Measurements from ENCODE around the gene ZBTB40.

Gene ZBTB40

DNA sequence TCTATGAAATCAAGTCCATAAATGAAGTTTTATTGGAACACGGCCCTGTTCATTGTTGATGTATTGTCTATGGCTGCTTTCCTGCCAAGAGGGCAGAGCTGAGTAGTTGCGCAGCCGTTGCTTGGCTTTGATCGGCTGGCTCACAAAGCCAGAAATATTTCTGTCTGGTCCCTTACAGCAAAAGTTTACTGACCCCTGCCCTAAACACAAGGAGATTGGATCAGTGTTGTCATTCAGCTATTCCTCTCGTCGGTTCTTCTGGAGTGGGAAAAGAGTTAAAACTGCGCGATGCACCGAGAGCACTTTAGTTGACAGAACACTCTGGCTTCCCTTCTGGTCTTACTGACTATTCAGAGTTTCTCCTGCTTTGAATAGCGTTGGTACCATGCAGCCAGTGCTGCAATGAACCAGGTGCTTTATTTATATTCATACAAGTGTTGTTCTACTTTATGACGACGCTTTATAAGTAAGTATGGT lies 868 bp downstream of the ZBTB40 start:
- H3K79me2 ChIP-seq (ENCODE audit: insufficient read depth, low read length): peaks cover 30% of the 10 kb centered on the region
- no peaks in the 10 kb centered on the region for H4K20me1 ChIP-seq (ENCODE audit: insufficient read depth, low read length, poor library complexity, severe bottlenecking)
- peak overlapping the region; percentile 96 for H2AFZ ChIP-seq (ENCODE audit: low read length)
- H3K27me3 ChIP-seq (ENCODE audit: insufficient read depth, low read length, poor library complexity, severe bottlenecking): peaks cover 21% of the 10 kb centered on the region
- peak overlapping the region; percentile 88 for H3K4me2 ChIP-seq (ENCODE audit: low read depth, low read length, poor library complexity, severe bottlenecking)
- peak overlapping the region; percentile 78 for H3K9ac ChIP-seq (ENCODE audit: low read depth, low read length, poor library complexity, severe bottlenecking)
- H3K9me3 ChIP-seq (ENCODE audit: insufficient read depth, low read depth, low read length): no peaks in the 10 kb centered on the region
- no peaks in the 10 kb centered on the region for H3K9me2 ChIP-seq (replicated peaks; ENCODE audit: low read depth, low read length)
- H3K36me3 ChIP-seq (ENCODE audit: insufficient read depth, low read length): no peaks in the 10 kb centered on the region
- H3K4me1 ChIP-seq (ENCODE audit: insufficient read depth, low read length, poor library complexity, severe bottlenecking): peaks cover 32% of the 10 kb centered on the region
- no peak for TF ChIP-seq EZH2phosphoT487 (IDR thresholded peaks at IDR 0.05; ENCODE audit: borderline replicate concordance)
- TF ChIP-seq, protein P1, sequence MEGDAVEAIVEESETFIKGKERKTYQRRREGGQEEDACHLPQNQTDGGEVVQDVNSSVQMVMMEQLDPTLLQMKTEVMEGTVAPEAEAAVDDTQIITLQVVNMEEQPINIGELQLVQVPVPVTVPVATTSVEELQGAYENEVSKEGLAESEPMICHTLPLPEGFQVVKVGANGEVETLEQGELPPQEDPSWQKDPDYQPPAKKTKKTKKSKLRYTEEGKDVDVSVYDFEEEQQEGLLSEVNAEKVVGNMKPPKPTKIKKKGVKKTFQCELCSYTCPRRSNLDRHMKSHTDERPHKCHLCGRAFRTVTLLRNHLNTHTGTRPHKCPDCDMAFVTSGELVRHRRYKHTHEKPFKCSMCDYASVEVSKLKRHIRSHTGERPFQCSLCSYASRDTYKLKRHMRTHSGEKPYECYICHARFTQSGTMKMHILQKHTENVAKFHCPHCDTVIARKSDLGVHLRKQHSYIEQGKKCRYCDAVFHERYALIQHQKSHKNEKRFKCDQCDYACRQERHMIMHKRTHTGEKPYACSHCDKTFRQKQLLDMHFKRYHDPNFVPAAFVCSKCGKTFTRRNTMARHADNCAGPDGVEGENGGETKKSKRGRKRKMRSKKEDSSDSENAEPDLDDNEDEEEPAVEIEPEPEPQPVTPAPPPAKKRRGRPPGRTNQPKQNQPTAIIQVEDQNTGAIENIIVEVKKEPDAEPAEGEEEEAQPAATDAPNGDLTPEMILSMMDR (conservative IDR thresholded peaks at IDR 0.05; ENCODE audit: low read length): no peak
- H3K4me3 ChIP-seq (ENCODE audit: low read length, poor library complexity, severe bottlenecking): peak overlapping the region; percentile 98
- no peaks in the 10 kb centered on the region for H3F3A ChIP-seq (ENCODE audit: low read depth)

DNA sequence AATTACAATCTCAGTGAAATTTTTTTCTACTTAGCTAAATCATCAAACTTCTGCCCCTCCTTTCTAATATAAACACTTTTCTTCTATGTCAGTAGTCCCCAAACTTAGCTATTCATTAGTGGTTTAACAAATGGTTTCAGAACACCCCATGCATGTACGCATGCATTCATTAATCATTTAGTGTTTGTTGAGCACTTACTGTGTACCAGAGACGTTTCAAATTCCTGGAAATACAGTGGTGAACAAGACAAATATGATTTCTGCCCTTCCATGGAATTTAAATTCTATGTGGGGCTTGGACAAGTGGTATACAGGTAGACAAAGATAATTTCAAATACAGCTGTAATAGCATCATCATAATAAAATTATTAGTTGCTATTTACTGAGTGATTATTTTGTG lies 1.5 kb downstream of the ZBTB40 start:
- Histone ChIP-seq H3K9me2 (replicated peaks; ENCODE audit: low read depth, low read length) (no peaks in the 10 kb centered on the region), H3K4me2 (ENCODE audit: low read depth, low read length, poor library complexity, severe bottlenecking) (peak overlapping the region; percentile 88), H3K9me3 (ENCODE audit: insufficient read depth, low read depth, low read length) (no peaks in the 10 kb centered on the region), H3F3A (ENCODE audit: low read depth) (no peaks in the 10 kb centered on the region), H3K27me3 (ENCODE audit: insufficient read depth, low read length, poor library complexity, severe bottlenecking) (peaks cover 15% of the 10 kb centered on the region), H4K20me1 (ENCODE audit: insufficient read depth, low read length, poor library complexity, severe bottlenecking) (no peaks in the 10 kb centered on the region), H3K79me2 (ENCODE audit: insufficient read depth, low read length) (peaks cover 36% of the 10 kb centered on the region), H3K9ac (ENCODE audit: low read depth, low read length, poor library complexity, severe bottlenecking) (peak overlapping the region; percentile 78), H3K4me1 (ENCODE audit: insufficient read depth, low read length, poor library complexity, severe bottlenecking) (peaks cover 32% of the 10 kb centered on the region), H3K36me3 (ENCODE audit: insufficient read depth, low read length) (no peaks in the 10 kb centered on the region), H2AFZ (ENCODE audit: low read length) (no peak overlapping the region), H3K4me3 (ENCODE audit: low read length, poor library complexity, severe bottlenecking) (peak overlapping the region; percentile 98)
- TF ChIP-seq, protein P1 (conservative IDR thresholded peaks at IDR 0.05; ENCODE audit: low read length): no peak
- TF ChIP-seq EZH2phosphoT487 (IDR thresholded peaks at IDR 0.05; ENCODE audit: borderline replicate concordance): no peak

DNA sequence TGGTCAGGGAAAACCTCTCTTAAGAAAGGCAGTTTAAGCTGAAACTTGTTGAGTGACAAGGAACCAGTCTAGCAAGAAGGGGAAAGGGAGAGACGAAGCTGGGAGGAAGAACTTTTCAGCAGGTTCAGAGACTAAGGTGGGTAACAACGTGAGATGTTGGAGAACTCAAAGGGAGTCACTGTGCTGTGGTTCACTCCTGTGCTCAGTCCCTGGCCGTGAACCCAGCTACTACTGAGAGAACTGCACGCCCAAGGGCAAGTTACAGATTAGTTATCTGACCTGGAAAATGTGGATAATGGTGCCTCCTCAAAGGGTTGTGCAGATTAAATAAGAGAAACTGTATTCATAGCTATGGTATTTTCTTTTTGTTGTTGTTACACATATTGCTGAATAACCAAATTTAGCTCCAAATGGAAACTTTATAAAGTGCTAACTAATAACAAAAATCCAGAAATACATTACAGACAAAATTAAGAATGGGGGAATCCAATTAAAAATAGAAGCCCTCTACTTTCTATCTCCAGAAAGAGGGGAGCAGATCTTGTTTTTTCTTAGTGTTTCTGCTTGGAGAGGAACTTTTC lies 2.9 kb downstream of the ZBTB40 start:
- Histone ChIP-seq H3K36me3 (ENCODE audit: insufficient read depth, low read length) (no peaks in the 10 kb centered on the region), H3F3A (ENCODE audit: low read depth) (no peaks in the 10 kb centered on the region), H3K9ac (ENCODE audit: low read depth, low read length, poor library complexity, severe bottlenecking) (peak overlapping the region; percentile 19), H3K4me1 (ENCODE audit: insufficient read depth, low read length, poor library complexity, severe bottlenecking) (peaks cover 32% of the 10 kb centered on the region), H3K27me3 (ENCODE audit: insufficient read depth, low read length, poor library complexity, severe bottlenecking) (peaks cover 2% of the 10 kb centered on the region), H3K79me2 (ENCODE audit: insufficient read depth, low read length) (peaks cover 42% of the 10 kb centered on the region), H2AFZ (ENCODE audit: low read length) (no peak overlapping the region), H4K20me1 (ENCODE audit: insufficient read depth, low read length, poor library complexity, severe bottlenecking) (no peaks in the 10 kb centered on the region), H3K9me2 (replicated peaks; ENCODE audit: low read depth, low read length) (no peaks in the 10 kb centered on the region), H3K4me3 (ENCODE audit: low read length, poor library complexity, severe bottlenecking) (no peak overlapping the region), H3K4me2 (ENCODE audit: low read depth, low read length, poor library complexity, severe bottlenecking) (peak overlapping the region; percentile 47), H3K9me3 (ENCODE audit: insufficient read depth, low read depth, low read length) (no peaks in the 10 kb centered on the region)
- TF ChIP-seq, protein P1 (conservative IDR thresholded peaks at IDR 0.05; ENCODE audit: low read length): no peak
- TF ChIP-seq EZH2phosphoT487 (IDR thresholded peaks at IDR 0.05; ENCODE audit: borderline replicate concordance): no peak
